Upper lobe of right lung (tissue), 1 donor: Measurements from ENCODE around the gene DCT. TPM values are rescaled to one million over a fixed set of nuclear protein-coding genes. Genes with fewer than 3 reads are reported as not detected.

Source experiments
- ATAC-seq: fragments of 200-7000 bp; cut with Tn5 transposase; one replicate; pipeline ENCODE4 v1.9.1; 2020; ENCODE audit warnings: mild to moderate bottlenecking, moderate library complexity
- DNase-seq: peaks from one replicate; pipeline ENCODE4 v3.0.0-alpha.2; 2020
- H3K27ac ChIP-seq: fragments of 200-600 bp; one replicate; pipeline ENCODE4 v1.8.0; 2022
- H3K27me3 ChIP-seq: fragments of 200-600 bp; one replicate; pipeline ENCODE4 v1.8.0; 2022; ENCODE audit warnings: mild to moderate bottlenecking
- H3K36me3 ChIP-seq: fragments of 200-600 bp; one replicate; pipeline ENCODE4 v1.8.0; 2022
- H3K4me1 ChIP-seq: fragments of 200-600 bp; one replicate; pipeline ENCODE4 v1.8.0; 2022
- H3K4me3 ChIP-seq: fragments of 200-600 bp; one replicate; pipeline ENCODE4 v1.8.0; 2022; ENCODE audit warnings: mild to moderate bottlenecking
- H3K9me3 ChIP-seq: fragments of 200-600 bp; one replicate; pipeline ENCODE4 v1.8.0; 2022
- CTCF ChIP-seq: fragments of 200-600 bp; IDR thresholded peaks from one replicate; pipeline ENCODE4 v1.8.0; 2022; ENCODE audit warnings: antibody characterized with exemption
- intact Hi-C: fragments of 100-400 bp; cut with DNase I; formaldehyde crosslinking; loops from one replicate; pipeline ENCODE4 v1.11.0; 2022
- total RNA-seq: library from RNA; stranded (reverse); fragmentation: NEBNext Ultra II Directional; extraction: Animal tissue kit (Norgen Biotek cat#: 25700); gene quantifications from one replicate; pipeline ENCODE4 v1.2.1, GENCODE V29; 2021
- donor health status: DM: no; HTN: yes; CAD: no; lungs with severe emphysema.

DCT gene
- total RNA-seq, 1 donor from 2014 or later, result not detected

- Histone ChIP-seq H3K36me3 (no peaks in the 10 kb centered on the region), H3K27me3 (no peaks in the 10 kb centered on the region), H3K4me1 (no peaks in the 10 kb centered on the region), H3K4me3 (no peak overlapping the region), H3K9me3 (no peaks in the 10 kb centered on the region), H3K27ac (no peak overlapping the region)
- intact Hi-C loops, result no loop called here
- no peak for ATAC-seq
- TF ChIP-seq CTCF, result no peak
- no peak for DNase-seq
These were observed 24.6 kb downstream of the DCT start for GRCh38 chr13:94454906-94455305.

GRCh38 chr13:94454334-94454733, 25.1 kb downstream of the DCT start:
- no peak for TF ChIP-seq CTCF
- Histone ChIP-seq H3K27ac (no peak overlapping the region), H3K9me3 (no peaks in the 10 kb centered on the region), H3K36me3 (no peaks in the 10 kb centered on the region), H3K27me3 (no peaks in the 10 kb centered on the region), H3K4me3 (no peak overlapping the region), H3K4me1 (no peaks in the 10 kb centered on the region)
- ATAC-seq (no peak), DNase-seq (no peak)
- intact Hi-C loops, result no loop called here

- Histone ChIP-seq H3K4me1 (no peaks in the 10 kb centered on the region), H3K9me3 (no peaks in the 10 kb centered on the region), H3K27me3 (peaks cover 11% of the 10 kb centered on the region), H3K27ac (no peak overlapping the region), H3K36me3 (no peaks in the 10 kb centered on the region), H3K4me3 (no peak overlapping the region)
- TF ChIP-seq CTCF, result no peak
- DNase-seq, result no peak
- no peak for ATAC-seq
- intact Hi-C loops, result no loop called here
These were observed 34.7 kb downstream of the DCT start for GRCh38 chr13:94444826-94445225.

- intact Hi-C loops, result no loop called here
- peak; percentile 76 for ATAC-seq
These were observed 43.8 kb downstream of the DCT start for GRCh38 chr13:94435604-94436226.

GRCh38 chr13:94433055-94433961, 46.2 kb downstream of the DCT start:
- intact Hi-C loops, result loop anchor here (5.0 kb wide), 1 partner anchor 184 kb away; no protein-coding TSS in a partner anchor
- H3K36me3 ChIP-seq, result no peaks in the 10 kb centered on the region
- no peak for TF ChIP-seq CTCF
- H3K4me3 ChIP-seq, result no peak overlapping the region
- no peaks in the 10 kb centered on the region for H3K4me1 ChIP-seq
- DNase-seq, result no peak
- H3K9me3 ChIP-seq, result no peaks in the 10 kb centered on the region
- peak; percentile 55 for ATAC-seq
- no peaks in the 10 kb centered on the region for H3K27me3 ChIP-seq
- no peak overlapping the region for H3K27ac ChIP-seq

More at GRCh38 chr13:94435604-94436226, 43.8 kb downstream of the DCT start:
- Histone ChIP-seq H3K4me3 (no peak overlapping the region), H3K9me3 (no peaks in the 10 kb centered on the region), H3K27ac (no peak overlapping the region), H3K36me3 (no peaks in the 10 kb centered on the region), H3K27me3 (no peaks in the 10 kb centered on the region), H3K4me1 (no peaks in the 10 kb centered on the region)
- DNase-seq, result no peak
- TF ChIP-seq CTCF, result peak; percentile 63
